D721Med (cell line): ENCODE results near the gene MLC1.

Source experiments
- DNase-seq: peaks from one replicate; pipeline ENCODE4 v3.0.0; 2011; ENCODE audit warnings: low spot score; ENCODE audit not compliant: insufficient read length
- FAIRE-seq: peaks from 2 replicates; lab custom pipeline; 2011; peaks lifted over from hg19 to GRCh38; lab: Jason Lieb, UNC
- TF ChIP-seq, protein P1 (sequence below): IDR thresholded peaks from 2 replicates; pipeline ENCODE4 v1.5.1; 2012; ENCODE audit warnings: mild to moderate bottlenecking, control low read depth; ENCODE audit not compliant: insufficient read depth; ENCODE audit errors: missing control alignments

MLC1 gene

DNA sequence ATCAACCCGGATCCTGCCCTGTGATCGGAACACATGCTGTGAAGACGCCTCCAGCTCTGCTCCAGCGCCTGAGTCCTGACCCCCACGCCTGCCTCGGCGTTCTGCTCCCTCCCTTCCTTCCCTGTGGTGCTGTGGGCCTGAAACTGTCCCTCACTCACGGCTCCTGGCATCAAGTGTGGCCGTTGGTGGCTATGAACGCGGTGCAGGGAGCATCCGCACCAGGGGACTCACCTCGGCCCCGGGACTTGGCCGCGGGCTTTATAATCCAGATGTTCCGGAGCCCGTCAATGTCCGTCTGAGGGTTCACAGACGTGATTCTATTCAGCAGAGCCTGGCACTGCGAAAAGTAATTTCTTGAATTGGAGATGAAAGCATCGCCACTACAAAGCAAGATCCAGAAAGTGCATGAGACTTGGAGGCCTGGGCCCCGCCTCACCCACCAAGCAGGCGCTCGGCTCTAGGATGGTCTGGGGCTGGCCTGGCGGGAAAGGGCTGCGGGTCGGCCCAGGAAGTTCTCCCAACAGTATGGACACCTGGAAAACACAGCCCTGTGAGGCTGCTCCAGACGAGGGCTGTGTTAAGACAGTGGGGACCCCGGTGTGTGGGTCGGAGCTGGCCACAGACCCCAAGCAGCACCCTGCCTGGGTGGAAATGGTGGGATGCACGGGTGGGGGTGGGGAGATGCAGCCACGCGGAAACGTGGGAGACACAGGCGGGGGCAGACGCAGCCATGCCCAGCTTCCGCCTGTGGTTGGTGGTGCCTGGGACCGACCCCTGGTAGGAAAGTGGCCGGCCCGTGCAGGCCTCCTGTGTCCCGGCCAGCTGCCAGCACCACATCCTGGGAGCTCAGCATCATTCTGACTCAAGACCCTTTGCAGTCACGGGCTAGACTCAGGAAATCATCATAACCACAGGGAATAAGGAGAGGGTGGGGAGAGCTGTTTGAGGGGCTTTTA, 50.8 kb downstream of the MLC1 start:
- DNase-seq (no peak), FAIRE-seq (no peak)
- TF ChIP-seq, protein P1, sequence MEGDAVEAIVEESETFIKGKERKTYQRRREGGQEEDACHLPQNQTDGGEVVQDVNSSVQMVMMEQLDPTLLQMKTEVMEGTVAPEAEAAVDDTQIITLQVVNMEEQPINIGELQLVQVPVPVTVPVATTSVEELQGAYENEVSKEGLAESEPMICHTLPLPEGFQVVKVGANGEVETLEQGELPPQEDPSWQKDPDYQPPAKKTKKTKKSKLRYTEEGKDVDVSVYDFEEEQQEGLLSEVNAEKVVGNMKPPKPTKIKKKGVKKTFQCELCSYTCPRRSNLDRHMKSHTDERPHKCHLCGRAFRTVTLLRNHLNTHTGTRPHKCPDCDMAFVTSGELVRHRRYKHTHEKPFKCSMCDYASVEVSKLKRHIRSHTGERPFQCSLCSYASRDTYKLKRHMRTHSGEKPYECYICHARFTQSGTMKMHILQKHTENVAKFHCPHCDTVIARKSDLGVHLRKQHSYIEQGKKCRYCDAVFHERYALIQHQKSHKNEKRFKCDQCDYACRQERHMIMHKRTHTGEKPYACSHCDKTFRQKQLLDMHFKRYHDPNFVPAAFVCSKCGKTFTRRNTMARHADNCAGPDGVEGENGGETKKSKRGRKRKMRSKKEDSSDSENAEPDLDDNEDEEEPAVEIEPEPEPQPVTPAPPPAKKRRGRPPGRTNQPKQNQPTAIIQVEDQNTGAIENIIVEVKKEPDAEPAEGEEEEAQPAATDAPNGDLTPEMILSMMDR = no peak

DNA sequence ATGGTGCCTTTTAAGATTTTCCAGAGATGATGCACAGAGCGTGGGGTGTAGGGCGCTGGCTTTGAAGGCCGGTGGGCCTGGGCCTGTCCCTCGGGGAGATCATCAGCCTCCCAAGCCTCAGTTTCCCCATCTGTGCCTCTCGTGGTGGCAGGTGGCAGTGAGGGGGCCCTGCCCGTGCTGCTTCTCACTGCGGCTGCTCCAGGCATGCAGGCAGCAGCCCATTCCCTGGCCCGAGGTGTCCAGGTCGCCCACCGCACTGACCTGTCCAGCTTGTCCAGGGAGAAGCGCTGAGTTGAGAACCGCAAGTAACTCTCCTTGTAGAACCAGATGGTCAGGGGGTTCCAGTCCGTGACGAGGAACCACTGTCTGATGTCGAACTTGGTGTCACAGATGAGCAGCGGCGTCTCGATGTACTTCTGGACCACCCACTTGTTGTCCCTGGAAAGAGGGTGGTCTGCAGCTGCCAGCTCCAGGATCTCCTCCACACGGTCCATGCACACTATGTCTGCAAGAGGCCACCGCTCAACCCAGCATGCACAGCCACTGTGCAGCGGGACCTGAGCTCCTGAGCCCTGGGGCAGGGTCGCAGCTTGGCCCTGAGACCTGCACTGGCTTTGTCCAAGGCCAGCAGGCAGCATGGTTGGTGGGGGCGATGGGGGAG, 52.2 kb downstream of the MLC1 start:
- TF ChIP-seq, protein P1 = no peak
- FAIRE-seq (no peak), DNase-seq (no peak)

DNA sequence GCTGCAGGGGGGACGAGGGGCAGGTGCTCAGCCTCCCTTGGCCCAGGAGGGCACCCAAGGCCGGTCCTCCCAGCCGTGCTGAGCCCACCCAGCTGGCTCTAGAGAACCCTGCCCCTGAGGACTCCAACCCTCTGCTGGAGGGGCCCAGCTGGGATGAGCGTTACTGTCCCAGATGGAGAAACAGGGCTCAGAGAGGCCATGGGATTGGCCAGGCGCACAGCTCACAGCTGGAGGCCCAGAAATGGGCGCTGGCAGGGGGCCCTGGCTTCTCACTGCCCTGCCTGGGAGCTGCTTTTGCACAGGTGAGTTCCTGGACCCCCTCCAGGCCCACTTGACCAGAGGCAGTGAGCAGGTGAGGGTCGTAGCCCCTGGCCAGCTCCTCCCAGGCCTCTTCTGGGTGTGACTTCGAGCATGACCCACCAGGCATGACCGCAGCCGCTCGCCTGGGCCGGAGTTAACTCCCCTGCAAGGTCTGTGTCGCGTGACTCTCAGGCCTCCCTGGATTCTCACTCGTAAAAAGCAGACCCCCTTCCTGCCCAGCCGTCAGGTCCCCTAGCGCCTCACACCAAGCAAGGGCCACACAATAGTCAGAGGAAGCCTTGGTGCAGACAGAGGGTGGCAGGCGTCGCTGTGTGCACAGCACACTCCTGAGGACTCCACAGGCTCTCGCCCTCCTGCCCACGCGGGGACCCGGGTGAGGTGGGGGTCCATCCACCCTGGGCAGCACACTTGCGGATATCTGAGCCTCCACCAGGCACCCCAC, 52.9 kb downstream of the MLC1 start:
- FAIRE-seq = no peak
- no peak for DNase-seq

DNA sequence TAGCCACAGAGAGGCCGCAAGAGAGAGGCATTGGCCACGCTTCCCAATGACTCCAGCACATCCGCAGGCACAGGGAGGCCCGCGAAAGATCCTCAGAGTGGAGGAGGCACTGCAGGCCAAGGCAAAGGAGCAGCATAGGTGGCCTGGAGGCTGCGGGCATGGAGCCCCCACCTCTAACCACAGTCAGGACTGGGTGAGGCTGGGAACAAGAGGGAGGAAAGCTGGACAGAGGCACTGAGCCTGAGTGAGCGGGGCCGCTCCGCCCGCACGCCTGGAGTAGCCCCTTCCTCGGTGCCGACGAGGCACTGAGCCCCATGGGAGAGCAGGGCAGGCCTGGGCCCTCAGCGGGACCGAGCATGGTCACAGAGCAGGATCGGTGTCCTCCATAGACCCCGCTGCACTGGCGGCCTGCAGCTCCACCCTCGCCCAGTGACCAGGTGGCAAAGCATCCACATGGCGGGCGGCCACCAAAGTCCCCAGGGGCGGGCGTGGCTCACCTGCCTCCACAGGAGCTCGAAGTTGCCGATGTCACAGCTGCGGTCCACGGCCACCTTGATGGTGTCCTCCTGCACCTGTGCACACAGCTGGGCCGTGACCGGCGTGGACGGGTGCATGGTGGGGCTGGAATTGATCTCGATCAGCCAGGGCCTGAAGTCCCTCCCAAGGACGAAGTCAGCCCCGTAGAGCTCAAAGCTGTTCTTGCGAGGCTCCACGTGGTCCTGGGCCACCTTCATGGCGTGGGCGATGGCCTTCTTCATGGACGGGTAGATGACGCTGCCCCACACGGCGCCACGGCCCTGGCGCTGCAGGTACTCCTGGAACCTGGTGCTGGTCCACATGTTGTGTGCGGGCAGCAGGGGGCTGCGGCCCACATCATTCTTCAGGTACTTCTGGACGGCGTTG, 53.8 kb downstream of the MLC1 start:
- TF ChIP-seq, protein P1 = no peak
- FAIRE-seq (no peak), DNase-seq (no peak)

More for the DNA sequence above, 52.9 kb downstream of the MLC1 start:
- TF ChIP-seq, protein P1 = no peak

DNA sequence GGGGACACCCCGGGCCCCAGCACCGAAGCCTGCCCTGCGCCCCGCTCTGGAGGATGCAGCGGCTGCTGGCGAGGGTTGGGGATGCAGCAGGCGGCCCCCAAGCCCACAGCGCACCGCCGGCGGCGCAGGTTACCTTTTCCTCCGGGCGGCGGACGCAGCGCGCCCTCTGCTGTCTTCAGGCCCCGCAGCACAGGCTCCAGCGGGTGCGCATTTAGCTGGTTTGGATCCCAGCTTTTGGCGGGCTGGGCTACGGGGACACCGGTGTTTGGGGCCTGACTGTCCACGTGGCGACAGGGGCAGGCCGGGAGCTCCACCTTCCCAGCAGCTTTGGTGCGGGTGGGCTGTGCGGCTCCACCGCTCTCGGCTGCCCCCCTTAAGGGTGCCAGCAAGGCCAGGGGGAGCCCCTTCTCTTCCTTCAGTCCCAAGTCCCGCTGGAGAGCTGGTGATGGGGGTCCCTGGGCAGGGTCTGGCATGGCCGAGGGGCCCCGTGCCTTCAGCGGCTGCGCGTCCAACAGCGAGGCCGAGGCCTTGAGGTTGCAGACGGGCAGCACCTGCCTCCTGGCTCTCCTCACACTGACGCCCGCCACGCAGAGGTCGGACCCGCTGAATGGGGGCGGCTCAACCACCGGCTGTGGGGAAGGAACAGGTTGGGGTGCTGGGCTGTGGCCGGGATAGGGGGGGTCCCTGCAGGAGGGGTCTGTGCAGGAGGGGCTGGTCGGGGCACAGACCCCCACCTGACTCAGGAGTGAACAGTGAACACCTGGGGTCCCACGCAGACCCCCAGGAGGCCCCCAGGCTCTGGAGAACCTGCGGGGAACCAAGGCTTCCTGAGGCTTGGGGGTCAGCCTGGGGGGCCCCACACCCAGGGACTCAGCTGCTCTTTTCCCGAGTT, 54.7 kb downstream of the MLC1 start:
- TF ChIP-seq, protein P1 = peak; percentile 56
- FAIRE-seq = no peak
- DNase-seq = peak; percentile 73
